Spinal cord (tissue), 10 donors: ENCODE results near the gene PPM1E. TPM values are rescaled to one million over a fixed set of nuclear protein-coding genes. Genes with fewer than 3 reads are reported as not detected.
A peak's percentile ranks its signal among the peaks of the same experiment; 100 is the strongest.
"Not testable (repeated sequence)": the region's sequence is repeated elsewhere in the genome, so short reads cannot be mapped to it uniquely, and the experiment has no call there.

Experiments
- DNase-seq, 6 donors: peaks; one replicate each; pipeline versions ENCODE4 v3.0.0 to v3.0.0-alpha.2; 2013 to 2015; ENCODE audit warnings: low spot score in 6 of 6, low read depth in 4 of 6
- H3K27ac ChIP-seq: one replicate; pipeline ENCODE4 v1.5.1; 2013; ENCODE audit warnings: low read depth, low read length, control low read depth
- H3K27me3 ChIP-seq: one replicate; pipeline ENCODE4 v1.6.1; 2013; ENCODE audit warnings: low read length; ENCODE audit not compliant: control insufficient read depth, insufficient read depth
- H3K36me3 ChIP-seq: one replicate; pipeline ENCODE4 v1.6.1; 2013; ENCODE audit warnings: low read length; ENCODE audit not compliant: control insufficient read depth, insufficient read depth
- H3K4me1 ChIP-seq: one replicate; pipeline ENCODE4 v1.6.1; 2013; ENCODE audit warnings: low read length; ENCODE audit not compliant: control insufficient read depth, insufficient read depth
- H3K4me3 ChIP-seq: one replicate; pipeline ENCODE4 v1.5.1; 2013; ENCODE audit warnings: low read depth, low read length, control low read depth
- H3K9me3 ChIP-seq: one replicate; pipeline ENCODE4 v1.6.1; 2013; ENCODE audit warnings: low read length; ENCODE audit not compliant: control insufficient read depth, insufficient read depth
- WGBS: methylation state at CpG from one replicate; pipeline ENCODE4 v1.1.5; 2013; ENCODE audit warnings: missing lambda C conversion rate; ENCODE audit not compliant: insufficient coverage; 5-methylcytosine and 5-hydroxymethylcytosine counted together
- polyA plus RNA-seq, 2 donors: library from polyadenylated mRNA; unstranded; fragments of 120-200 nt; gene quantifications; one replicate each; pipeline ENCODE4 v1.2.1, GENCODE V29; 2013; ENCODE audit not compliant: insufficient read length in 2 of 2
- total RNA-seq, 2 donors: library from RNA; depleted of rRNA in 1 of 2; stranded (reverse); fragments of 120-200 nt in 1 of 2; fragments of >200 nt in 1 of 2; gene quantifications; one replicate each; pipeline versions ENCODE4 v1.2.3 to v1.2.4, GENCODE V29; 2013 to 2014
- donor health status: healthy.

The PPM1E gene
- total and polyA plus RNA-seq, 4 donors, result 10.9 to 42.0 (median 32.6) TPM

DNA sequence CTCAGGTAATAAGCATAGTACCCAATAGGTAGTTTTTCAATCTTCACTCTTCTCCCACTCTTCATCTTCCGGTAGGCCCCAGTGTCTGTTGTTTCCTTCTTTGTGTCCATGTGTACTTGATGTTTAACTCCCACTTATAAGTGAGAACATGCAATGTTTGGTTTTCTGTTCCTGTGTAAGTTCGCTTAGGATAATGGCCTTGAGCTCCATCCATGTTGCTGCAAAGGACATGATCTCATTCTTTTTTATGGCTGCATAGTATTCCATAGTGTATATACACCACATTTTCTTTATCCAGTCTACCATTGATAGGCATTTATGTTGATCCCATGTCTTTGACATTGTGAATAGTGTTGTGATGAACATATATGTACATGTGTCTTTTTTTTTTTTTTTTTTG, 38.9 kb downstream of the PPM1E start:
- H3K27ac ChIP-seq, DNase-seq, H3K4me1 ChIP-seq, H3K36me3 ChIP-seq, H3K27me3 ChIP-seq, H3K9me3 ChIP-seq, H3K4me3 ChIP-seq: not testable (repeated sequence)
- WGBS, result no CpG with 5 or more reads among the region's 2 CpGs

- Histone ChIP-seq H3K27ac (no peak overlapping the region), H3K27me3 (no peaks in the 10 kb centered on the region), H3K36me3 (no peaks in the 10 kb centered on the region), H3K9me3 (no peaks in the 10 kb centered on the region), H3K4me3 (no peak overlapping the region), H3K4me1 (no peaks in the 10 kb centered on the region)
- DNase-seq, result no peak
- WGBS, result no CpG with 5 or more reads among the region's 1 CpG
These were observed 46.5 kb downstream of the PPM1E start for GRCh38 chr17:58802188-58802587.

DNA sequence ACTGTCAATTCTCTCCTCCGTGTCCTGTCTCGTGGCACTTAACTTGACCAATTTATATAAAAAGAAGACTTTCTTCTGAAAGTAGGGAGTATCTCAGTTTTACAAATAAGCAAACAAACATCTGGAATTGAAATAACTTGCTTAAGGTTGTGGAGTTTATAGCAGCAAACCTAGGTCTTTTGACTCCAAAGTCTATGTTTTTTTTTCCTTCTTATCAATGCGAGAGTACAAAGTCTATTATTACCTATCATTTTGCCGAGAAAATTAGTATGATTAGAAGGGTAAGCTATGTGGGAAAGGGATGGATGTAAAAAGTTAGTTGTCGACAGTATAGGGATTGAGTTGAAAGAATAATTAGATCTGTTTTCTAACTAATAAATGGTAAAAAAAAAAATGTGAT, 50.4 kb downstream of the PPM1E start:
- H3K9me3 ChIP-seq, result no peaks in the 10 kb centered on the region
- WGBS, result no CpG with 5 or more reads among the region's 5 CpGs
- no peaks in the 10 kb centered on the region for H3K36me3 ChIP-seq
- no peak for DNase-seq
- no peak overlapping the region for H3K27ac ChIP-seq
- H3K4me1 ChIP-seq, result no peaks in the 10 kb centered on the region
- no peak overlapping the region for H3K4me3 ChIP-seq
- H3K27me3 ChIP-seq, result no peaks in the 10 kb centered on the region

DNA sequence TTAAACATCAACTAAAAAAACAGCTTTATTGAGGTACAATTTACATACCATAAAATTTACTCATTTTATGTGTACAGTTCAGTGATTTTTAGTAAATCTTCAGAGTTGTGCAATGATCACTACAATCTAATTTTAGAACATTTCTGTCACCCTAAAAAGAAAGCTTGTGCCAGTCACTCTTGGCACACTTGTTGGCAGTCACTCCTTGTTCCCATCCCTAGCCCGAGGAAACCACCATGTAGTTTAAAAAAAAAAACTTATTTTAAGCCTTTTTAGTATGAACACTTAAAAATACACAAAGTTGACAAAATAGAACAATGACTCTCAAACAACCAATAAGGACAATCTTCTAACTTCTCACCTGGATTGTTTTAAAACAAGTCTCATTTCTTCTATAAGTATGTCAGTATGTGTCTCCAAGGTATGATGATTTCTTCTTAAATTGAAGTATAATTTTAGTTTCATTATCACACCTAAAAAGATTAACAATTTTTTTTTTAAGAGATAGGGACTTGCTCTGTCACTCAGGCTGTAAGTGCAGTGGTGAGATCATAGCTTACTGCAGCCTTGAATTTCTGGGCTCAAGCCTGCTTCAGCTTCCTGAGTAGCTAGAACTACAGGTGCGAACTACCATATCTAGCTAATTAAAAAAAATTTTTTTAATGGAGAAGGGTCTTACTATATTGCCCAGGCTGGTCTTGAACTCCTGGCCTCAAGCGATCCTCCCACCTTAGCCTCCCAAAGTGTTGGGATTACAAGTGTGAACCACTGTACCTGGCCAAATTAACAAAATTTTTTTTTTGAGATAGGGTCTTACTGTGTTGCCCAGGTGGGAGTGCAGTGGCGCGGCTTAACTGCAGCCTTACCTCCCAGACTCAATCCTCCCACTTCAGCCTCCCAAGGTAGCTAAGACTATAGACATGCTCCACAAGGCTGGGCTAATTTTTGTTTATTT, 53.2 kb downstream of the PPM1E start:
- H3K27me3 ChIP-seq, result no peaks in the 10 kb centered on the region
- H3K27ac ChIP-seq, result no peak overlapping the region
- peak in 1 of 6 donors; percentile 75 for DNase-seq
- no peaks in the 10 kb centered on the region for H3K9me3 ChIP-seq
- no peak overlapping the region for H3K4me3 ChIP-seq
- H3K36me3 ChIP-seq, result no peaks in the 10 kb centered on the region
- H3K4me1 ChIP-seq, result no peaks in the 10 kb centered on the region
- WGBS, result 100% methylated on average over 2 of the region's 5 CpGs

- Histone ChIP-seq H3K27me3 (no peaks in the 10 kb centered on the region), H3K4me3 (no peak overlapping the region), H3K9me3 (no peaks in the 10 kb centered on the region), H3K4me1 (no peaks in the 10 kb centered on the region), H3K36me3 (no peaks in the 10 kb centered on the region), H3K27ac (no peak overlapping the region)
- WGBS, result 100% methylated on average over 1 of the region's 1 CpG
- no peak for DNase-seq
These were observed 53.9 kb downstream of the PPM1E start for GRCh38 chr17:58809564-58809936.

GRCh38 chr17:58811290-58811689, 55.6 kb downstream of the PPM1E start:
- Histone ChIP-seq H3K4me1 (no peaks in the 10 kb centered on the region), H3K9me3 (no peaks in the 10 kb centered on the region), H3K36me3 (no peaks in the 10 kb centered on the region), H3K27me3 (no peaks in the 10 kb centered on the region), H3K4me3 (no peak overlapping the region), H3K27ac (no peak overlapping the region)
- no CpG with 5 or more reads among the region's 3 CpGs for WGBS
- no peak for DNase-seq

DNA sequence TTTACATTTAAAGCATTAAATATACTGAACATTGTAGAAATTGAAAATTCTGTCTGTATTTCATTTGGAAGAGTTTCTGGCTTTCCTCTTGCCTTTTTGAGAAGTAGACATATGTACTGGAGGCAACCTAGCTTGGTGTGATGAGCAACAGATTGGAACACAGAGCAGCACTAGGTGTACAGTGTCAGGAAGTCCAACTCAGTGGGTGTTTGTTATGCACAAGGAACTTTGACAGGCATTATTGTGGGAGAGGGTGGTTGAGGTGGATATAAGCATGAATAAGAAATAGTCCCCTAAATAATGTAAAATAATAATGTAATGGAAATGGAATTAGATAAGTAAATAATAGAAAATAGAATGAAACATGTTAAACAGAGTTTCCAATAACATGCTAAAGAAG, 58.1 kb downstream of the PPM1E start:
- Histone ChIP-seq H3K4me3 (no peak overlapping the region), H3K36me3 (no peaks in the 10 kb centered on the region), H3K9me3 (no peaks in the 10 kb centered on the region), H3K4me1 (no peaks in the 10 kb centered on the region), H3K27ac (no peak overlapping the region), H3K27me3 (no peaks in the 10 kb centered on the region)
- DNase-seq, result no peak

GRCh38 chr17:58818654-58819053, 63.0 kb downstream of the PPM1E start:
- Histone ChIP-seq H3K27me3 (no peaks in the 10 kb centered on the region), H3K9me3 (no peaks in the 10 kb centered on the region), H3K4me1 (no peaks in the 10 kb centered on the region), H3K4me3 (no peak overlapping the region), H3K36me3 (no peaks in the 10 kb centered on the region), H3K27ac (no peak overlapping the region)
- WGBS, result 100% methylated on average over 2 of the region's 4 CpGs
- no peak for DNase-seq

- no peaks in the 10 kb centered on the region for H3K27me3 ChIP-seq
- H3K4me1 ChIP-seq, result peaks cover 2% of the 10 kb centered on the region
- H3K4me3 ChIP-seq, result no peak overlapping the region
- no peaks in the 10 kb centered on the region for H3K9me3 ChIP-seq
- peak in 2 of 6 donors; percentile 29 to 64 for DNase-seq
- no peaks in the 10 kb centered on the region for H3K36me3 ChIP-seq
- WGBS, result 31% methylated on average over 2 of the region's 6 CpGs
- no peak overlapping the region for H3K27ac ChIP-seq
These were observed 66.7 kb downstream of the PPM1E start for GRCh38 chr17:58822148-58823050.
